Mesenchymal stem cell (in vitro differentiated cells and primary cell): ENCODE data around the gene SPC24.

ENCODE experiments used
- DNase-seq: peaks from one replicate; pipeline ENCODE4 v3.0.0-alpha.2; 2013
- H2AFZ ChIP-seq: one replicate; pipeline ENCODE4 v1.6.1; 2013; ENCODE audit warnings: low read depth, mild to moderate bottlenecking, control low read depth, inconsistent platforms, low read length, moderate library complexity
- H2AK5ac ChIP-seq: 2 replicates; pipeline ENCODE4 v1.6.1; 2013; ENCODE audit warnings: low read length, moderate library complexity, mild to moderate bottlenecking, inconsistent platforms; ENCODE audit not compliant: severe bottlenecking
- H2BK120ac ChIP-seq: one replicate; pipeline ENCODE4 v1.6.1; 2013; ENCODE audit warnings: low read depth, mild to moderate bottlenecking, inconsistent platforms, low read length, moderate library complexity
- H2BK12ac ChIP-seq, 2 experiments: one replicate each; pipeline ENCODE4 v1.6.1; 2013; ENCODE audit warnings: inconsistent platforms in 2 of 2, low read length in 2 of 2, mild to moderate bottlenecking in 2 of 2, moderate library complexity in 2 of 2, control low read depth in 1 of 2
- H2BK15ac ChIP-seq: one replicate; pipeline ENCODE4 v1.6.1; 2013; ENCODE audit warnings: mild to moderate bottlenecking, low read depth, inconsistent platforms; ENCODE audit not compliant: poor library complexity, severe bottlenecking
- H2BK5ac ChIP-seq: 2 replicates; pipeline ENCODE4 v1.6.1; 2013; ENCODE audit warnings: low read depth, mild to moderate bottlenecking, low read length, control low read depth, inconsistent platforms; ENCODE audit not compliant: poor library complexity, severe bottlenecking
- H3K14ac ChIP-seq, 2 experiments: one replicate each; pipeline ENCODE4 v1.6.1; 2013; ENCODE audit warnings: inconsistent platforms in 2 of 2, low read length in 2 of 2, control low read depth in 1 of 2, mild to moderate bottlenecking in 1 of 2, moderate library complexity in 1 of 2
- H3K18ac ChIP-seq, 2 experiments: one replicate each; pipeline ENCODE4 v1.6.1; 2013; ENCODE audit warnings: inconsistent platforms in 2 of 2, low read length in 2 of 2, control low read depth in 1 of 2, low read depth in 1 of 2, mild to moderate bottlenecking in 1 of 2
- H3K23ac ChIP-seq, 2 experiments: one replicate each; pipeline ENCODE4 v1.6.1; 2013; ENCODE audit warnings: inconsistent platforms in 2 of 2, low read length in 2 of 2, mild to moderate bottlenecking in 2 of 2, moderate library complexity in 2 of 2, control low read depth in 1 of 2
- H3K27ac ChIP-seq: 2 replicates; pipeline ENCODE4 v1.5.1; 2013; ENCODE audit warnings: mild to moderate bottlenecking, moderate library complexity, low read length, control low read depth, inconsistent platforms; ENCODE audit not compliant: poor library complexity, severe bottlenecking
- H3K27me3 ChIP-seq, 2 experiments: 2 replicates each; pipeline versions ENCODE4 v1.6.1 to v1.7.0; 2013; ENCODE audit warnings: low read length in 2 of 2, mild to moderate bottlenecking in 2 of 2, moderate library complexity in 2 of 2, control low read depth in 1 of 2, inconsistent platforms in 1 of 2; ENCODE audit not compliant: control insufficient read depth in 1 of 2, insufficient read depth in 1 of 2
- H3K36me3 ChIP-seq, 2 experiments: 2 replicates each; pipeline versions ENCODE4 v1.6.1 to v1.7.0; 2013; ENCODE audit warnings: low read length in 2 of 2, control low read depth in 1 of 2, inconsistent platforms in 1 of 2, low read depth in 1 of 2, mild to moderate bottlenecking in 1 of 2; ENCODE audit not compliant: insufficient read depth in 2 of 2, control insufficient read depth in 1 of 2
- H3K4ac ChIP-seq, 2 experiments: one replicate each; pipeline ENCODE4 v1.6.1; 2013; ENCODE audit warnings: inconsistent platforms in 2 of 2, low read length in 2 of 2, mild to moderate bottlenecking in 2 of 2, moderate library complexity in 2 of 2, control low read depth in 1 of 2, low read depth in 1 of 2
- H3K4me1 ChIP-seq: 2 replicates; pipeline ENCODE4 v1.6.1; 2013; ENCODE audit warnings: low read depth, low read length, control low read depth; ENCODE audit not compliant: control insufficient read depth, insufficient read depth
- H3K4me2 ChIP-seq: 2 replicates; pipeline ENCODE4 v1.6.1; 2013; ENCODE audit warnings: low read length, mild to moderate bottlenecking, inconsistent platforms; ENCODE audit not compliant: poor library complexity, severe bottlenecking
- H3K4me3 ChIP-seq, 2 experiments: 2 replicates each; pipeline versions ENCODE4 v1.5.1 to v1.7.0; 2013; ENCODE audit warnings: low read length in 2 of 2, mild to moderate bottlenecking in 2 of 2, control low read depth in 1 of 2, low read depth in 1 of 2; ENCODE audit not compliant: insufficient read depth in 1 of 2
- H3K79me1 ChIP-seq: replicated peaks from 2 replicates; pipeline ENCODE4 v1.6.1; 2013; ENCODE audit warnings: mild to moderate bottlenecking, control low read depth, low read length, inconsistent platforms; ENCODE audit not compliant: poor library complexity, severe bottlenecking
- H3K9ac ChIP-seq: 2 replicates; pipeline ENCODE4 v1.7.0; 2013; ENCODE audit warnings: mild to moderate bottlenecking, low read length, moderate library complexity
- H3K9me3 ChIP-seq: 2 replicates; pipeline ENCODE4 v1.7.0; 2013; ENCODE audit warnings: mild to moderate bottlenecking, low read length; ENCODE audit not compliant: control insufficient read depth
- H4K8ac ChIP-seq: one replicate; pipeline ENCODE4 v1.6.1; 2013; ENCODE audit warnings: inconsistent platforms, mild to moderate bottlenecking, low read length, moderate library complexity
- H4K91ac ChIP-seq: one replicate; pipeline ENCODE4 v1.6.1; 2013; ENCODE audit warnings: mild to moderate bottlenecking, low read length, inconsistent platforms
- WGBS: methylation state at CpG from one replicate; pipeline ENCODE4 v1.1.7; 2013; ENCODE audit warnings: mixed read lengths; 5-methylcytosine and 5-hydroxymethylcytosine counted together

SPC24 gene

GRCh38 chr19:11194656-11195558, 39.3 kb upstream of the SPC24 start:
- peak overlapping the region in 1 of 2 experiments; percentile 79 for H3K23ac ChIP-seq
- peaks cover 45 to 60% of the 10 kb centered on the region in 2 experiments for H3K36me3 ChIP-seq
- peaks cover 2% of the 10 kb centered on the region for H3K79me1 ChIP-seq
- H3K4me3 ChIP-seq = peak overlapping the region; percentile 34 to 96
- peak overlapping the region; percentile 62 to 90 for H3K4ac ChIP-seq
- DNase-seq = peak; percentile 46
- peak overlapping the region; percentile 94 for H4K91ac ChIP-seq
- peak overlapping the region in 1 of 2 experiments; percentile 73 for H3K14ac ChIP-seq
- no peak overlapping the region for H2AFZ ChIP-seq
- peaks cover 40% of the 10 kb centered on the region for H3K4me1 ChIP-seq
- H3K4me2 ChIP-seq = peak overlapping the region; percentile 64
- peak overlapping the region; percentile 21 for H3K27ac ChIP-seq
- WGBS = 42% methylated on average over 10 of the region's 20 CpGs
- no peaks in the 10 kb centered on the region for H3K9me3 ChIP-seq
- peak overlapping the region; percentile 18 to 90 for H2BK12ac ChIP-seq
- H3K9ac ChIP-seq = peak overlapping the region; percentile 94
- peak overlapping the region; percentile 37 for H2BK120ac ChIP-seq
- H3K18ac ChIP-seq = peak overlapping the region; percentile 72 to 94
- H4K8ac ChIP-seq = peak overlapping the region; percentile 95
- H2BK15ac ChIP-seq = peak overlapping the region; percentile 71
- H2BK5ac ChIP-seq = peak overlapping the region; percentile 6
- H2AK5ac ChIP-seq = peak overlapping the region; percentile 14
- H3K27me3 ChIP-seq = no peaks in the 10 kb centered on the region

- Histone ChIP-seq H4K91ac (peak overlapping the region; percentile 9), H3K27me3 (no peaks in the 10 kb centered on the region), H2AK5ac (no peak overlapping the region), H3K4me2 (no peak overlapping the region), H3K4ac (peak overlapping the region in 1 of 2 experiments; percentile 26), H3K4me3 (peak overlapping the region in 1 of 2 experiments; percentile 96), H2BK15ac (peak overlapping the region; percentile 71), H4K8ac (peak overlapping the region; percentile 76), H3K9ac (peak overlapping the region; percentile 61), H2BK120ac (peak overlapping the region; percentile 37), H3K18ac (peak overlapping the region; percentile 59 to 94), H2BK5ac (no peak overlapping the region), H3K14ac (peak overlapping the region in 1 of 2 experiments; percentile 53), H3K36me3 (peaks cover 45 to 61% of the 10 kb centered on the region in 2 experiments), H3K9me3 (no peaks in the 10 kb centered on the region), H3K27ac (peak overlapping the region; percentile 17), H3K23ac (no peak overlapping the region), H2AFZ (no peak overlapping the region), H3K79me1 (peaks cover 2% of the 10 kb centered on the region), H3K4me1 (peaks cover 45% of the 10 kb centered on the region), H2BK12ac (peak overlapping the region in 1 of 2 experiments; percentile 31)
- no peak for DNase-seq
- WGBS = 85% methylated on average over 8 of the region's 8 CpGs
Observed at GRCh38 chr19:11194173-11194572, 38.6 kb upstream of the SPC24 start.

GRCh38 chr19:11192957-11193939, 37.7 kb upstream of the SPC24 start:
- 98% methylated on average over 68 of the region's 68 CpGs for WGBS
- H3K4ac ChIP-seq = no peak overlapping the region

More at GRCh38 chr19:11192957-11193939, 37.7 kb upstream of the SPC24 start:
- peak overlapping the region; percentile 67 to 86 for H2BK12ac ChIP-seq
- peaks cover 49% of the 10 kb centered on the region for H3K4me1 ChIP-seq
- no peak overlapping the region for H3K9ac ChIP-seq
- H2AK5ac ChIP-seq = peak overlapping the region; percentile 31
- H3K14ac ChIP-seq = peak overlapping the region in 1 of 2 experiments; percentile 23
- H3K79me1 ChIP-seq = peaks cover 2% of the 10 kb centered on the region
- peak overlapping the region; percentile 22 for H3K27ac ChIP-seq
- H3K27me3 ChIP-seq = no peaks in the 10 kb centered on the region
- no peak for DNase-seq
- H2BK15ac ChIP-seq = no peak overlapping the region
- peak overlapping the region; percentile 11 for H3K4me2 ChIP-seq
- peaks cover 45 to 65% of the 10 kb centered on the region in 2 experiments for H3K36me3 ChIP-seq
- H4K8ac ChIP-seq = peak overlapping the region; percentile 61
- H2AFZ ChIP-seq = no peak overlapping the region
- H3K9me3 ChIP-seq = no peaks in the 10 kb centered on the region
- H3K23ac ChIP-seq = peak overlapping the region in 1 of 2 experiments; percentile 38
- no peak overlapping the region for H2BK5ac ChIP-seq
- peak overlapping the region; percentile 33 to 96 for H3K4me3 ChIP-seq
- peak overlapping the region in 1 of 2 experiments; percentile 54 for H3K18ac ChIP-seq
- peak overlapping the region; percentile 80 for H4K91ac ChIP-seq
- H2BK120ac ChIP-seq = no peak overlapping the region
